Posterior vena cava (tissue), 2 donors: Measurements from ENCODE around the gene LGALS4. TPM values are rescaled to one million over a fixed set of nuclear protein-coding genes. Genes with fewer than 3 reads are reported as not detected.

Source experiments
- DNase-seq: peaks from one replicate; pipeline ENCODE4 v3.0.0-alpha.2; 2020; ENCODE audit warnings: low spot score
- intact Hi-C, 2 donors: fragments of 100-400 bp; cut with DNase I; formaldehyde crosslinking; loops; one replicate each; pipeline versions ENCODE4 v1.14.1 to v1.14.2; 2022 to 2023
- total RNA-seq, 2 donors: library from RNA; stranded (reverse); fragmentation: NEBNext Ultra II Directional; extraction: Animal tissue kit (Norgen Biotek cat#: 25700); gene quantifications; one replicate each; pipeline ENCODE4 v1.2.1, GENCODE V29; 2021
- donor health status: DM: yes; HTN: yes; CAD: no.
- donor health status: DM: yes; HTN: yes; CAD: no.

The LGALS4 gene
- total RNA-seq, 2 donors from 2014 or later = 0.86 TPM; not detected in 1

GRCh38 chr19:38844093-38844686, 31.4 kb upstream of the LGALS4 start:
- no peak for DNase-seq
- intact Hi-C loops = no loop called here

DNA sequence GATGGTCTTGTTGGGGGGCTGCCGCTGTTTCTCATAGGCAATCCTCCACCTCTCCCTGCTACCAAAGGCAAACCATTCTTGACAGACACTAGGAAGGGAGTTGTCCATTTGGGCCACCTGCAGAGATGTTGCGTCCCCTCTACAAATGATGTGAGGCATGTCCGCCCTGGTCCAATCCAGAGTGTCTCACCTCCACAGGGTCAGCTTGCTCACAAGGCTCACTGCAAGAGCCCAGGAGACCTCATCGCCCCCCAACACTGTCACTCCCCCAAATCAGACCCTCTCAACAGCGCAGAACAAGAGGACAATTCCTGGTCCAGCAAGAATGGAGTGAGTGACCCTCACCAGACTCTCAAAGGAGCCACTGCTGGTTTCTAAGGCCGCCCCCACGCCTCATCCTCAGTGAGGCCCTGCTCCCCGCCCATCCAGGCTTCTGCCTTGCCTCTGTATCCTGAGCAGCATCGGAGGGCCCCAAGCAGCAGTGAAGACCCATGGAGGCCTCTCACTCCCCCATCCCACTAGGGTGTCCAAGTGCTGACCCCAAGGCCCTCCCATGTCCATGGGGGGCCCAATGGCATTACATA, 30.5 kb upstream of the LGALS4 start:
- no peak for DNase-seq
- intact Hi-C loops = no loop called here

GRCh38 chr19:38842439-38843174, 29.9 kb upstream of the LGALS4 start:
- intact Hi-C loops = no loop called here
- DNase-seq = no peak

GRCh38 chr19:38841787-38842438, 29.2 kb upstream of the LGALS4 start:
- no peak for DNase-seq

DNA sequence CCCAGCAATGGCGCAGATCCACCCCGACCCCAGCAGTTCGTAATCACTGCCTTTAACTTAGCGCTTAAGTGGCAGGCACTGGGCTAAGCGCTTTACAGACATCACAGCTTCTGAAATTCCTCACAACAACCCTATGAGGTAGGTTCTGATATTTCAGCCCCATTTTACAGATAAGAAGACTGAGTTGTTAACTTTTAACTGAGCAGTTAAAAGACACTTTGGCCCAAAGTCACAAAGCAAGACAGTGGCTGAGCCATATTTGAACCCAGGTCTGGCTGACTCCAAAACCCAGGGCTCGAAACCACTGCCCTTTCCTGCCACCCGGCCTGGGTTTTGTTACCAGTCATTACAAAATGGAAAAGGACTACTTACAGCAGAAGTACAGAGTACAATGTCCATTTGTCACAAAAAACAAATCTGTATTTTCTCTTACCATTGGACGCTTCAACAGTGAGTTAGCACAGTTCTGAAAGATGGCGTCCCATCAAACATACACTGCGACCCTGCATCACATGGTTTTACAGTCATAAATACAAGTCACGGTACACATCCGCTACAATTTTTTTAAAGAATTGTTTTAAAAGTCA, 28.5 kb upstream of the LGALS4 start:
- no peak for DNase-seq
- intact Hi-C loops = no loop called here

More at GRCh38 chr19:38841787-38842438, 29.2 kb upstream of the LGALS4 start:
- intact Hi-C loops = no loop called here

DNA sequence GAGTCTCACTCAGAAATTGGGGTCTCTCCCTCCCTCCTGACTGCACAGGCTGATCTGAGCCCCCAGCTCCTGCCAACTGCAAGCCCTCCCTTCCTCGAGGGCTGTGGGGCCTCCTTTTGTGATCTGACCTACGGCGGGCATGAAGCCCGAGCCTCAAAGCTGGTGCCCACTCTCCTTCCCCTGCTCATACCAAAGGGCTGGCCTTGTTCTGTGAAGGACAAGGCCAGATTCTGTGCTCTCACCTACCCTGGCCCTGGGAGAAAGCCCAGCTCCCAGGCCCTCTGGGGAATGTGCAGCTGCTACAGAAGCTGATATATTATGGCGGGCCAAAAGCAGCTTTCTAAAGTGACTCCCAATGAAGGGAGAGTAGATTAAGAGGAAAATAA, 27.8 kb upstream of the LGALS4 start:
- intact Hi-C loops = no loop called here
- DNase-seq = no peak

GRCh38 chr19:38839816-38840582, 27.3 kb upstream of the LGALS4 start:
- no peak for DNase-seq
- intact Hi-C loops = loop anchor here in 1 of 2 donors (10.0 kb wide), 2 partner anchors 105 to 195 kb away; partner anchors contain the start of gene ACTN4

GRCh38 chr19:38838986-38839761, 26.4 kb upstream of the LGALS4 start:
- no peak for DNase-seq
- intact Hi-C loops = loop anchor here in 1 of 2 donors (10.0 kb wide), 2 partner anchors 104 to 194 kb away; partner anchors contain the start of gene ACTN4

DNA sequence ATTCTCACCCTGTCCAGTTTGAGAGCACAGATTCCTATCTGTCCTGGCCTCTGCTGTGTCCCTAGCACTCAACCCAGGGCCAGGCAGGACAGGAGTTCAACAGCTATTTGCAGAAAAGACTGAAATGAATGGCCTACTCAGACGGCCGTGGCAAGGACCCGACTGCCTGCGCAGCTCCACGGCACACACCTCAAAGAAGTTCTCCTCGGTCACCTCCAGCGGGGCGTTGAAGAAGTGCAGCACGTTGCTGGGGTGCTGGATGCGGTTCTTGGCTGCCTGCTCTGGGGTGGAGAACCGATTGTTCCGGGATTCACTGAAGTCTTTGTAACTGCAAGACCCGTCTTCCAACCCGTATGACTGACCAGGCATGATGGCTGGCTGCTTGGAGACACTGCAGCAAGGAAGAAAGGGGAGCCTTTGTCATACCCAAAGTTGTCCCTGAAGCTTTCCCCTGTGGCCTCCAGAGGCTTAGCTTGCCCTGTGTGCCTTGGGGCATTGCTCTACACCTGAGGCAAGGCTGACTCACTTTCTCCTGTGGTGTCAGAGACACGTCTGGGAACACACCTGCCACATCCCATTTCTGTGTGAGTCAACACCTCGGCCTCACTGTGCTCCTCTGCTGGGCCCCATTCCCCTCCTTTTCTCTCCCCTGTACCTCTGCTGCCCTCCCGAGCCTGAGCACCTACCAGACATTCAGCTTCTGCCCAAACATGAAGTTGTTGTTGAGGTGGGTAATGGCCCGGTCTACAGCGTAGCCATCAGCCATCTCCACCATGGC, 25.7 kb upstream of the LGALS4 start:
- intact Hi-C loops = loop anchor here in 1 of 2 donors (10.0 kb wide), 2 partner anchors 104 to 194 kb away; partner anchors contain the start of gene ACTN4
- no peak for DNase-seq

DNA sequence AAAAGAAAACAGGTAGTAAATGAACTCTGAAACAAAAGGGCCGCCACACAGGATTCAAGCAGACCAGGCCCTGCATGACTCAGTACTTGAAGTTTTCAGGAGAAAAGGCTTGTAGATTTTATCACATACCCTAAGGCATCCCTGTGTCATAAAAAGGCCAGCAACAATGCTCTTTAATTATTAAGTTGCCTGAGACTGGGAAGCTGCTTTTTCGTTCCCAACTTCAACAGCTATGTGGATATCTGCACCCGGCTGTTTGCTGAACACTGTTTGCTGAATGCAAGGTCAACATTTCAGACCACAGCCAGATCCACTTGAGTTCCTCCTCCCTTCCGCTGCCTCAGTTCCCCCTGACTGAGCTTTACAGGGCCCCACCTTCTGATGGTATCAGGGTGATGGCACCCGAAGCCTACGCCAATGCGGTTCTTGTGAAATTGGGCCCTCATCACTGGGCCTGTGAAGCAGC, 24.9 kb upstream of the LGALS4 start:
- no peak for DNase-seq
- intact Hi-C loops = loop anchor here in 1 of 2 donors (10.0 kb wide), 2 partner anchors 103 to 193 kb away; partner anchors contain the start of gene ACTN4

- intact Hi-C loops = loop anchor here in 1 of 2 donors (10.0 kb wide), 2 partner anchors 102 to 192 kb away; partner anchors contain the start of gene ACTN4
- DNase-seq = no peak
Observed at GRCh38 chr19:38836983-38837626, 24.4 kb upstream of the LGALS4 start.

DNA sequence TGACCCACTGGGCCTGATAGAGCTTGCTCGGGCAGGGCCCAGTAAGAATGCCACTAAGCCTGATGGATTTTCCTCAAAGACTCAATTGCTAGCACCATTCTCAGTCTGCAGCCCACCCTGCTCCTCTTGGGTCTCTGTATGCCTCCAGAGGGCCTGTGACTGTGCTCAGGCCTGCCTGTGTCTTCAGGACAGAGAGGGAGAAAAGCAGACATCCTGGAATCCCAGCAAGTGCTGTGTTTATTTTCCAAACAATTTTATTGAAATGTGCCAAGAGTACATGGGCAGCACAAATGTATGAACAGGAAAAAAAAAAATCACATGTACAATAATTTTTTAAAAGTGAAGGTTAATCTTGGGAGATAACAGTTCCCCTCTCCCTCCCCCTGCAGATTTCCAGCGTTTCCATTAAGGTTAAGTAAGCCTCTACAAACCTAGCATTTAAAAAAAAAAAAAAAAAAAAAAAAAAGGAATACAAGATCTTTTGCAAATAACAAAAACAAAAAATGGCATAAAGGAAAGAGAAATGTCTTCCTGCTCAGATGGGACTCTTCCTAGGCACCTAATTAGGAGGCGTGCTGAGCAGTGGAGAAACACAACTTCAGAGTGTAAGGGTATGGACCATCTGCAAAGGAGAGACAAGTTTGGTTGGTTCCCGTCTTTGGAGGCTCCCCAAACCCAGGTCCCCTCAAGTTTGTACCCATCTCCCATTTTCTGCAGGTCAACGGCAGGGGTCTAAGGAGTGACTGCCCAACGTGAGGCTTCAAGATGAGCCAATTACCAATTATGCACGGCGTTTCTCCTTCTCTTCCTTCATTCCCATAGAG, 23.6 kb upstream of the LGALS4 start:
- DNase-seq = no peak
- intact Hi-C loops = loop anchor here in 1 of 2 donors (10.0 kb wide), 2 partner anchors 102 to 192 kb away; partner anchors contain the start of gene ACTN4

- intact Hi-C loops = loop anchor here (5.0 to 10.0 kb wide), 3 partner anchors 100 to 1968 kb away; partner anchors contain the start of gene ACTN4 (in 1 of the 2)
- no peak for DNase-seq
Observed at GRCh38 chr19:38834590-38834989, 21.8 kb upstream of the LGALS4 start.

DNA sequence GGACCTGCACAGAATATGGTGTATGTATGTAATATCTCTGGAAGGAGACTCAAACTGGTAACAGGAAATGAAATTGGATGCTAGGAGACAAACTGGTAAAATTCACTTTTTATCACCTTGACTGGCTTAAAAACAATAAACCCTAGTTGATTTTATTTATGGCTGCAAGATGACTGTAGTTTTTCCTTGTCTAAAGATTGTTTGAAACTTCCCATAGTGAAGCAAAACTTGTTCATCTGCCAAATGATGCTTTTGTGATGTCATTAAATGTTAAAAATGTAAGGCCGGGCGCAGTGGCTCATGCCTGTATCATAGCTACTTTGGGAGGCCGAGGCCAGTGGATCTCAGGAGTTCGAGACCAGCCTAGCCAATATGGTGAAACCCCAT, 21.4 kb upstream of the LGALS4 start:
- intact Hi-C loops = loop anchor here (5.0 to 10.0 kb wide), 3 partner anchors 99 to 1968 kb away; partner anchors contain the start of gene ACTN4 (in 1 of the 2)
- no peak for DNase-seq

GRCh38 chr19:38833092-38833425, 20.3 kb upstream of the LGALS4 start:
- no peak for DNase-seq
- intact Hi-C loops = loop anchor here (5.0 to 10.0 kb wide), 3 partner anchors 98 to 1969 kb away; partner anchors contain the start of gene ACTN4 (in 1 of the 2)
